H1 (cell line): ENCODE data around the gene HRH2. TPM values are rescaled to one million over a fixed set of nuclear protein-coding genes. Genes with fewer than 3 reads are reported as not detected.

Source experiments
- CBX8 ChIP-seq: fragments of 300-800, 300-1000 bp; sonication (generic); IDR thresholded peaks from 2 replicates; pipeline ENCODE4 v1.7.1; 2016; ENCODE audit warnings: low read depth, low read length, borderline replicate concordance
- EGR1 ChIP-seq: IDR thresholded peaks from 2 replicates; pipeline ENCODE4 v1.6.1; 2011; ENCODE audit warnings: low read depth, low read length, borderline replicate concordance
- KDM1A ChIP-seq: fragments of 200-600, 300-600 bp; sonication (generic); IDR thresholded peaks from 2 replicates; pipeline ENCODE4 v1.7.1; 2016; ENCODE audit warnings: mild to moderate bottlenecking, low read length, borderline replicate concordance
- MAX ChIP-seq: IDR thresholded peaks from 2 replicates; pipeline ENCODE4 v1.6.1; 2012; ENCODE audit warnings: inconsistent platforms
- PHF8 ChIP-seq: fragments of 200-600 bp; sonication (generic); conservative IDR thresholded peaks from 2 replicates; pipeline ENCODE4 v1.7.1; 2012; ENCODE audit warnings: low read depth, mild to moderate bottlenecking, inconsistent platforms, low read length, moderate library complexity
- RAD21 ChIP-seq, 2 experiments: IDR thresholded peaks in 1 of 2; conservative IDR thresholded peaks in 1 of 2; 2 replicates each; pipeline ENCODE4 v1.6.1; 2011; ENCODE audit warnings: low read depth in 2 of 2, low read length in 2 of 2, improper control_type of control experiment in 1 of 2, inconsistent platforms in 1 of 2, mild to moderate bottlenecking in 1 of 2, moderate library complexity in 1 of 2
- RFX5 ChIP-seq: IDR thresholded peaks from 2 replicates; pipeline ENCODE4 v1.6.1; 2011; ENCODE audit warnings: low read depth, low read length, improper control_type of control experiment, borderline replicate concordance
- SRF ChIP-seq: IDR thresholded peaks from 2 replicates; pipeline ENCODE4 v1.6.1; 2011; ENCODE audit warnings: mild to moderate bottlenecking, low read depth, low read length, moderate library complexity
- TAF1 ChIP-seq: IDR thresholded peaks from 2 replicates; pipeline ENCODE4 v1.6.1; 2011; ENCODE audit warnings: mild to moderate bottlenecking, low read depth, low read length
- polyA plus RNA-seq, 7 experiments: library from polyadenylated mRNA; depleted of rRNA in 3 of 7; stranded (reverse) in 5 of 7; unstranded in 2 of 7; fragments of >200 nt in 5 of 7; fragments of 200-250 nt in 2 of 7; gene quantifications; 1 replicate in 5 of 7; 2 replicates in 1 of 7; 4 replicates in 1 of 7; pipeline versions ENCODE4 v1.2.1 to v1.2.3, GENCODE V29; 2011 to 2013; ENCODE audit warnings: missing spikeins in 2 of 7, mixed read lengths in 2 of 7
- total RNA-seq: library from RNA; stranded (reverse); fragmentation: NEBNext Ultra II Directional; extraction: Animal tissue kit (Norgen Biotek cat#: 25700); gene quantifications from 2 replicates; pipeline ENCODE4 v1.2.1, GENCODE V29; 2021
- TF ChIP-seq, protein P1 (sequence below): fragments of 300-600 bp; sonication (generic); IDR thresholded peaks from 2 replicates; pipeline ENCODE4 v1.7.1; 2012; ENCODE audit warnings: low read length, moderate library complexity, mild to moderate bottlenecking, inconsistent platforms; ENCODE audit not compliant: insufficient replicate concordance

HRH2 gene
- total and polyA plus RNA-seq, 2 of the 8 experiments (the other 6 are each of a cell fraction or from before 2014, with no cell fraction given), result 7.8 to 8.1 TPM

- TF ChIP-seq, protein P1, sequence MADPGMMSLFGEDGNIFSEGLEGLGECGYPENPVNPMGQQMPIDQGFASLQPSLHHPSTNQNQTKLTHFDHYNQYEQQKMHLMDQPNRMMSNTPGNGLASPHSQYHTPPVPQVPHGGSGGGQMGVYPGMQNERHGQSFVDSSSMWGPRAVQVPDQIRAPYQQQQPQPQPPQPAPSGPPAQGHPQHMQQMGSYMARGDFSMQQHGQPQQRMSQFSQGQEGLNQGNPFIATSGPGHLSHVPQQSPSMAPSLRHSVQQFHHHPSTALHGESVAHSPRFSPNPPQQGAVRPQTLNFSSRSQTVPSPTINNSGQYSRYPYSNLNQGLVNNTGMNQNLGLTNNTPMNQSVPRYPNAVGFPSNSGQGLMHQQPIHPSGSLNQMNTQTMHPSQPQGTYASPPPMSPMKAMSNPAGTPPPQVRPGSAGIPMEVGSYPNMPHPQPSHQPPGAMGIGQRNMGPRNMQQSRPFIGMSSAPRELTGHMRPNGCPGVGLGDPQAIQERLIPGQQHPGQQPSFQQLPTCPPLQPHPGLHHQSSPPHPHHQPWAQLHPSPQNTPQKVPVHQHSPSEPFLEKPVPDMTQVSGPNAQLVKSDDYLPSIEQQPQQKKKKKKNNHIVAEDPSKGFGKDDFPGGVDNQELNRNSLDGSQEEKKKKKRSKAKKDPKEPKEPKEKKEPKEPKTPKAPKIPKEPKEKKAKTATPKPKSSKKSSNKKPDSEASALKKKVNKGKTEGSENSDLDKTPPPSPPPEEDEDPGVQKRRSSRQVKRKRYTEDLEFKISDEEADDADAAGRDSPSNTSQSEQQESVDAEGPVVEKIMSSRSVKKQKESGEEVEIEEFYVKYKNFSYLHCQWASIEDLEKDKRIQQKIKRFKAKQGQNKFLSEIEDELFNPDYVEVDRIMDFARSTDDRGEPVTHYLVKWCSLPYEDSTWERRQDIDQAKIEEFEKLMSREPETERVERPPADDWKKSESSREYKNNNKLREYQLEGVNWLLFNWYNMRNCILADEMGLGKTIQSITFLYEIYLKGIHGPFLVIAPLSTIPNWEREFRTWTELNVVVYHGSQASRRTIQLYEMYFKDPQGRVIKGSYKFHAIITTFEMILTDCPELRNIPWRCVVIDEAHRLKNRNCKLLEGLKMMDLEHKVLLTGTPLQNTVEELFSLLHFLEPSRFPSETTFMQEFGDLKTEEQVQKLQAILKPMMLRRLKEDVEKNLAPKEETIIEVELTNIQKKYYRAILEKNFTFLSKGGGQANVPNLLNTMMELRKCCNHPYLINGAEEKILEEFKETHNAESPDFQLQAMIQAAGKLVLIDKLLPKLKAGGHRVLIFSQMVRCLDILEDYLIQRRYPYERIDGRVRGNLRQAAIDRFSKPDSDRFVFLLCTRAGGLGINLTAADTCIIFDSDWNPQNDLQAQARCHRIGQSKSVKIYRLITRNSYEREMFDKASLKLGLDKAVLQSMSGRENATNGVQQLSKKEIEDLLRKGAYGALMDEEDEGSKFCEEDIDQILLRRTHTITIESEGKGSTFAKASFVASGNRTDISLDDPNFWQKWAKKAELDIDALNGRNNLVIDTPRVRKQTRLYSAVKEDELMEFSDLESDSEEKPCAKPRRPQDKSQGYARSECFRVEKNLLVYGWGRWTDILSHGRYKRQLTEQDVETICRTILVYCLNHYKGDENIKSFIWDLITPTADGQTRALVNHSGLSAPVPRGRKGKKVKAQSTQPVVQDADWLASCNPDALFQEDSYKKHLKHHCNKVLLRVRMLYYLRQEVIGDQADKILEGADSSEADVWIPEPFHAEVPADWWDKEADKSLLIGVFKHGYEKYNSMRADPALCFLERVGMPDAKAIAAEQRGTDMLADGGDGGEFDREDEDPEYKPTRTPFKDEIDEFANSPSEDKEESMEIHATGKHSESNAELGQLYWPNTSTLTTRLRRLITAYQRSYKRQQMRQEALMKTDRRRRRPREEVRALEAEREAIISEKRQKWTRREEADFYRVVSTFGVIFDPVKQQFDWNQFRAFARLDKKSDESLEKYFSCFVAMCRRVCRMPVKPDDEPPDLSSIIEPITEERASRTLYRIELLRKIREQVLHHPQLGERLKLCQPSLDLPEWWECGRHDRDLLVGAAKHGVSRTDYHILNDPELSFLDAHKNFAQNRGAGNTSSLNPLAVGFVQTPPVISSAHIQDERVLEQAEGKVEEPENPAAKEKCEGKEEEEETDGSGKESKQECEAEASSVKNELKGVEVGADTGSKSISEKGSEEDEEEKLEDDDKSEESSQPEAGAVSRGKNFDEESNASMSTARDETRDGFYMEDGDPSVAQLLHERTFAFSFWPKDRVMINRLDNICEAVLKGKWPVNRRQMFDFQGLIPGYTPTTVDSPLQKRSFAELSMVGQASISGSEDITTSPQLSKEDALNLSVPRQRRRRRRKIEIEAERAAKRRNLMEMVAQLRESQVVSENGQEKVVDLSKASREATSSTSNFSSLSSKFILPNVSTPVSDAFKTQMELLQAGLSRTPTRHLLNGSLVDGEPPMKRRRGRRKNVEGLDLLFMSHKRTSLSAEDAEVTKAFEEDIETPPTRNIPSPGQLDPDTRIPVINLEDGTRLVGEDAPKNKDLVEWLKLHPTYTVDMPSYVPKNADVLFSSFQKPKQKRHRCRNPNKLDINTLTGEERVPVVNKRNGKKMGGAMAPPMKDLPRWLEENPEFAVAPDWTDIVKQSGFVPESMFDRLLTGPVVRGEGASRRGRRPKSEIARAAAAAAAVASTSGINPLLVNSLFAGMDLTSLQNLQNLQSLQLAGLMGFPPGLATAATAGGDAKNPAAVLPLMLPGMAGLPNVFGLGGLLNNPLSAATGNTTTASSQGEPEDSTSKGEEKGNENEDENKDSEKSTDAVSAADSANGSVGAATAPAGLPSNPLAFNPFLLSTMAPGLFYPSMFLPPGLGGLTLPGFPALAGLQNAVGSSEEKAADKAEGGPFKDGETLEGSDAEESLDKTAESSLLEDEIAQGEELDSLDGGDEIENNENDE, result no peak
- TF ChIP-seq MAX (no peak), PHF8 (no peak), CBX8 (no peak), TAF1 (no peak), RAD21 (IDR thresholded peaks at IDR 0.05 in 1 of 2, conservative IDR thresholded peaks at IDR 0.05 in 1 of 2; ENCODE audit: low read depth in 2 of 2, low read length in 2 of 2) (no peak), SRF (no peak), KDM1A (no peak), RFX5 (no peak), EGR1 (no peak)
Measured at GRCh38 chr5:175672976-175673648, 15.2 kb downstream of the HRH2 start (continued).
